Measurements from ENCODE around the gene PAM. TPM values are rescaled to one million over a fixed set of nuclear protein-coding genes. Genes with fewer than 3 reads are reported as not detected.

PAM gene
- total RNA-seq, 1 experiment from 2014 or later: 257 TPM

DNA sequence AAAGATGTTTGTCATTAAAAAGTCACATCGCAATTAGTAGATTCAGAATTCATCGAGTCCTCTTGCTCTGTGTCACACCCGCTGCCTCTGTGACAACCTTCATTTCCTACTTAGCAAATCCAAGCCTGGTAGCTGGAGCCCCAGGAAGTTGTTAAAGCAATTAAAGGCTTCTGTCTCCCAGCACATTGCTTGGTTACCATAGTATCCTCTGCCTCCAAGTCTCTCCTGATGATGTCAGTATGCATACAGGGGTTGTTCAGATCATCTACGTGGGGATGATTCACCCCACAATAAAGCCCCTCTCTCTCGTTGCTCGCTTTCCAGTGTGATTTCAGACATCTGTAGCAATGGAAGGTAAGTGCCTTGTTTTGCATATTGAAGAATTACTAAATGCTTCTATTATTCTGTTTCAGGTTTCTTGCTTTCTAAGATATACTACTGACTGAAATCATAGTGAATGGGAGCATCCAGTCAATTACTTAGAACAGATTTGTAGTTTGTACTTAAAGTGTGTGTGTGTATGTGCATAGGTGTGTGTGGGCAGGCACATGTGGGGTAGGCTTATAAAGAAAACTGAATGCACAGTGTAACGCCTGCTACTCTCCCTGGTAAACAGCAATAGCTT, 52.9 kb downstream of the PAM start:
- intact Hi-C loops (cut with micrococcal nuclease): no loop called here
- H3K9ac ChIP-seq (ENCODE audit: low read length): no peak overlapping the region
- H3K79me2 ChIP-seq (ENCODE audit: insufficient read depth, low read length): peaks cover 31% of the 10 kb centered on the region
- H3K27me3 ChIP-seq (ENCODE audit: insufficient read depth, low read length): no peaks in the 10 kb centered on the region
- ChIA-PET POLR2A (no interaction called here), CTCF (interaction anchor here (0.9 kb wide), 1 partner anchor 12 kb away, joined by 3 read pairs; no protein-coding TSS in a partner anchor), RAD21 (ENCODE audit: low non-redundant PET in 1 of 2, low total read pairs in 2 of 2, uncharacterized antibody in 2 of 2, unreplicated experiment in 2 of 2) (no interaction called here)
- no peaks in the 10 kb centered on the region for H4K20me1 ChIP-seq (ENCODE audit: insufficient read depth)
- H3K4me3 ChIP-seq (replicated peaks in 1 of 2; ENCODE audit: low read depth in 1 of 2, low read length in 2 of 2): no peak overlapping the region
- no peak for ATAC-seq
- no TSS peak for BruUV-seq (replicated peaks)
- no peaks in the 10 kb centered on the region for H3K36me3 ChIP-seq (ENCODE audit: control insufficient read depth in 1 of 2, insufficient read depth in 2 of 2, low read length in 2 of 2)
- no peaks in the 10 kb centered on the region for H3K9me2 ChIP-seq (ENCODE audit: insufficient read depth)
- no peak for TF ChIP-seq EGR1 (IDR thresholded peaks at IDR 0.05; ENCODE audit: low read depth)
- TF ChIP-seq YY1 (IDR thresholded peaks at IDR 0.05; ENCODE audit: extremely low read depth, insufficient replicate concordance, low read depth, low read length): no peak
- TF ChIP-seq POLR2AphosphoS5 (IDR thresholded peaks at IDR 0.05; ENCODE audit: low read depth, low read length): no peak
- no peak for TF ChIP-seq ZNF274 (IDR thresholded peaks at IDR 0.05; ENCODE audit: low read depth, low read length)
- no peak for TF ChIP-seq MAX (IDR thresholded peaks at IDR 0.05)
- TF ChIP-seq, protein P1, sequence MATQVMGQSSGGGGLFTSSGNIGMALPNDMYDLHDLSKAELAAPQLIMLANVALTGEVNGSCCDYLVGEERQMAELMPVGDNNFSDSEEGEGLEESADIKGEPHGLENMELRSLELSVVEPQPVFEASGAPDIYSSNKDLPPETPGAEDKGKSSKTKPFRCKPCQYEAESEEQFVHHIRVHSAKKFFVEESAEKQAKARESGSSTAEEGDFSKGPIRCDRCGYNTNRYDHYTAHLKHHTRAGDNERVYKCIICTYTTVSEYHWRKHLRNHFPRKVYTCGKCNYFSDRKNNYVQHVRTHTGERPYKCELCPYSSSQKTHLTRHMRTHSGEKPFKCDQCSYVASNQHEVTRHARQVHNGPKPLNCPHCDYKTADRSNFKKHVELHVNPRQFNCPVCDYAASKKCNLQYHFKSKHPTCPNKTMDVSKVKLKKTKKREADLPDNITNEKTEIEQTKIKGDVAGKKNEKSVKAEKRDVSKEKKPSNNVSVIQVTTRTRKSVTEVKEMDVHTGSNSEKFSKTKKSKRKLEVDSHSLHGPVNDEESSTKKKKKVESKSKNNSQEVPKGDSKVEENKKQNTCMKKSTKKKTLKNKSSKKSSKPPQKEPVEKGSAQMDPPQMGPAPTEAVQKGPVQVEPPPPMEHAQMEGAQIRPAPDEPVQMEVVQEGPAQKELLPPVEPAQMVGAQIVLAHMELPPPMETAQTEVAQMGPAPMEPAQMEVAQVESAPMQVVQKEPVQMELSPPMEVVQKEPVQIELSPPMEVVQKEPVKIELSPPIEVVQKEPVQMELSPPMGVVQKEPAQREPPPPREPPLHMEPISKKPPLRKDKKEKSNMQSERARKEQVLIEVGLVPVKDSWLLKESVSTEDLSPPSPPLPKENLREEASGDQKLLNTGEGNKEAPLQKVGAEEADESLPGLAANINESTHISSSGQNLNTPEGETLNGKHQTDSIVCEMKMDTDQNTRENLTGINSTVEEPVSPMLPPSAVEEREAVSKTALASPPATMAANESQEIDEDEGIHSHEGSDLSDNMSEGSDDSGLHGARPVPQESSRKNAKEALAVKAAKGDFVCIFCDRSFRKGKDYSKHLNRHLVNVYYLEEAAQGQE (IDR thresholded peaks at IDR 0.05; ENCODE audit: low read depth): no peak
- no peak for TF ChIP-seq ELF1 (IDR thresholded peaks at IDR 0.05; ENCODE audit: borderline replicate concordance, low read depth)
- no peak for TF ChIP-seq EZH2phosphoT487 (IDR thresholded peaks at IDR 0.05; ENCODE audit: borderline replicate concordance)
- no peak for TF ChIP-seq CBX3 (IDR thresholded peaks at IDR 0.05; ENCODE audit: low read depth)
- no peak for TF ChIP-seq POLR2A (IDR thresholded peaks at IDR 0.05; ENCODE audit: borderline replicate concordance, extremely low read depth, insufficient read depth, insufficient read length)
- no peak for TF ChIP-seq RAD21 (IDR thresholded peaks at IDR 0.05; ENCODE audit: low read depth)
- TF ChIP-seq CEBPB (IDR thresholded peaks at IDR 0.05; ENCODE audit: low read depth): no peak
- TF ChIP-seq FOSL1 (IDR thresholded peaks at IDR 0.05; ENCODE audit: low read depth): no peak
- TF ChIP-seq JUND (IDR thresholded peaks at IDR 0.05): no peak
- no peak for TF ChIP-seq CTCF (IDR thresholded peaks at IDR 0.05 in 2 of 3, conservative IDR thresholded peaks at IDR 0.05 in 1 of 3; ENCODE audit: borderline replicate concordance in 1 of 3, insufficient read depth in 1 of 3, low read depth in 2 of 3, low read length in 2 of 3)
- TF ChIP-seq TCF7L2 (IDR thresholded peaks at IDR 0.05; ENCODE audit: borderline replicate concordance, extremely low read depth, insufficient read depth, insufficient read length): no peak
- no peak for TF ChIP-seq EZH2 (IDR thresholded peaks at IDR 0.05)
- TF ChIP-seq, protein P2, sequence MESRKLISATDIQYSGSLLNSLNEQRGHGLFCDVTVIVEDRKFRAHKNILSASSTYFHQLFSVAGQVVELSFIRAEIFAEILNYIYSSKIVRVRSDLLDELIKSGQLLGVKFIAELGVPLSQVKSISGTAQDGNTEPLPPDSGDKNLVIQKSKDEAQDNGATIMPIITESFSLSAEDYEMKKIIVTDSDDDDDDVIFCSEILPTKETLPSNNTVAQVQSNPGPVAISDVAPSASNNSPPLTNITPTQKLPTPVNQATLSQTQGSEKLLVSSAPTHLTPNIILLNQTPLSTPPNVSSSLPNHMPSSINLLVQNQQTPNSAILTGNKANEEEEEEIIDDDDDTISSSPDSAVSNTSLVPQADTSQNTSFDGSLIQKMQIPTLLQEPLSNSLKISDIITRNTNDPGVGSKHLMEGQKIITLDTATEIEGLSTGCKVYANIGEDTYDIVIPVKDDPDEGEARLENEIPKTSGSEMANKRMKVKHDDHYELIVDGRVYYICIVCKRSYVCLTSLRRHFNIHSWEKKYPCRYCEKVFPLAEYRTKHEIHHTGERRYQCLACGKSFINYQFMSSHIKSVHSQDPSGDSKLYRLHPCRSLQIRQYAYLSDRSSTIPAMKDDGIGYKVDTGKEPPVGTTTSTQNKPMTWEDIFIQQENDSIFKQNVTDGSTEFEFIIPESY (IDR thresholded peaks at IDR 0.05; ENCODE audit: extremely low read depth, insufficient replicate concordance, low read length): no peak
- TF ChIP-seq SIN3A (IDR thresholded peaks at IDR 0.05; ENCODE audit: low read depth): no peak
- TF ChIP-seq SRF (IDR thresholded peaks at IDR 0.05; ENCODE audit: low read depth): no peak
- no peak overlapping the region for H3K27ac ChIP-seq (ENCODE audit: low read depth, low read length)
- no peak overlapping the region for H2AFZ ChIP-seq (ENCODE audit: low read depth, low read length, poor library complexity, severe bottlenecking)
- no peak for DNase-seq (ENCODE audit: low read depth, low spot score)
- no peaks in the 10 kb centered on the region for H3K9me3 ChIP-seq (ENCODE audit: control insufficient read depth in 1 of 2, insufficient read depth in 1 of 2, low read depth in 1 of 2, low read length in 2 of 2)
- H3K4me1 ChIP-seq (ENCODE audit: control insufficient read depth in 1 of 2, insufficient read depth in 2 of 2, low read length in 2 of 2): peaks cover 19 to 22% of the 10 kb centered on the region in 2 experiments
- no peak overlapping the region for H3K4me2 ChIP-seq (ENCODE audit: low read length)
